Mesothelial cell of epicardium (in vitro differentiated cells): ENCODE data around the gene PTPN14. TPM values are rescaled to one million over a fixed set of nuclear protein-coding genes. Genes with fewer than 3 reads are reported as not detected.

Experiments
- DNase-seq, 2 experiments: peaks; one replicate each; pipeline ENCODE4 v3.0.0; 2021; ENCODE audit warnings: low spot score in 2 of 2; ENCODE audit not compliant: unreplicated experiment in 2 of 2
- H3K27ac Mint-ChIP-seq: 2 replicates; pipeline ENCODE4 v1.8.0; 2021; ENCODE audit warnings: mixed read lengths
- H3K27me3 Mint-ChIP-seq: 2 replicates; pipeline ENCODE4 v1.8.0; 2021; ENCODE audit warnings: low read depth, mixed read lengths
- H3K36me3 Mint-ChIP-seq: 2 replicates; pipeline ENCODE4 v1.8.0; 2021; ENCODE audit warnings: mixed read lengths
- H3K4me1 Mint-ChIP-seq: 2 replicates; pipeline ENCODE4 v1.8.0; 2021; ENCODE audit warnings: mixed read lengths
- H3K4me3 Mint-ChIP-seq: 2 replicates; pipeline ENCODE4 v1.8.0; 2021; ENCODE audit warnings: mild to moderate bottlenecking, moderate library complexity, mixed read lengths
- H3K9me3 Mint-ChIP-seq: 2 replicates; pipeline ENCODE4 v1.8.0; 2021; ENCODE audit warnings: mixed read lengths
- CTCF ChIP-seq: fragments of 200-600 bp; sonication (generic); IDR thresholded peaks from one replicate; pipeline ENCODE4 v1.5.0; 2021; ENCODE audit warnings: antibody characterized with exemption; ENCODE audit not compliant: unreplicated experiment
- total RNA-seq: library from RNA; stranded (reverse); gene quantifications from 3 replicates; pipeline ENCODE4 v1.2.1, GENCODE V29; 2021

The PTPN14 gene
- total RNA-seq, 1 donor from 2014 or later = 75.8 TPM

GRCh38 chr1:214417545-214418210 lies 133.7 kb downstream of the PTPN14 start:
- peaks cover 58% of the 10 kb centered on the region for H3K4me1 Mint-ChIP-seq
- no peaks in the 10 kb centered on the region for H3K36me3 Mint-ChIP-seq
- DNase-seq = no peak
- H3K27me3 Mint-ChIP-seq = no peaks in the 10 kb centered on the region
- no peak overlapping the region for H3K27ac Mint-ChIP-seq
- H3K4me3 Mint-ChIP-seq = no peak overlapping the region
- no peaks in the 10 kb centered on the region for H3K9me3 Mint-ChIP-seq
- TF ChIP-seq CTCF = no peak

GRCh38 chr1:214416858-214417257 lies 134.5 kb downstream of the PTPN14 start:
- Mint-ChIP-seq H3K9me3 (no peaks in the 10 kb centered on the region), H3K4me3 (no peak overlapping the region), H3K27me3 (no peaks in the 10 kb centered on the region), H3K27ac (no peak overlapping the region), H3K36me3 (no peaks in the 10 kb centered on the region), H3K4me1 (peaks cover 55% of the 10 kb centered on the region)
- DNase-seq = no peak
- TF ChIP-seq CTCF = no peak

- peaks cover 51% of the 10 kb centered on the region for H3K4me1 Mint-ChIP-seq
These were observed 135.0 kb downstream of the PTPN14 start for GRCh38 chr1:214416417-214416816.

DNA sequence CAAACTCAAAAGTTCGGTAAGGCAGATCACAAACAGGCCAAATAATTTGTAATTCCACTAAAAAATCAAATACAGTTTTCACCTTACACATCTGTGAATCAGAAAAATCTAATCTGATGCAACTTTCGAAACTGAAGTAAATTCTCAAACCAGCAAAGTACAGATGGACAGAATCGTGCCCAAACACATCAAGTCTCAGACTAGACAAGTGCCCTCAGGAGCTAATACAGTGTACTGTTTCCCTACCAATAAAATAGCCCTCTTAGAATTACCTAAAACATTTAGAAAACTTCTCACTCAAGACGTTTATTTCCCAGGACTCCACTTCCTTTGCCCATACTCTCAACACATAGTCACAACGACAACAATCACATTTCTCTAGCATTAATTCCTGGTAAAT lies 136.3 kb downstream of the PTPN14 start:
- Mint-ChIP-seq H3K4me1 (peaks cover 42% of the 10 kb centered on the region), H3K27me3 (no peaks in the 10 kb centered on the region), H3K9me3 (peaks cover 6% of the 10 kb centered on the region), H3K27ac (peak overlapping the region; percentile 19), H3K4me3 (no peak overlapping the region), H3K36me3 (peaks cover 9% of the 10 kb centered on the region)
- no peak for TF ChIP-seq CTCF
- DNase-seq = no peak

More at GRCh38 chr1:214416417-214416816, 135.0 kb downstream of the PTPN14 start:
- Mint-ChIP-seq H3K27ac (no peak overlapping the region), H3K36me3 (no peaks in the 10 kb centered on the region), H3K9me3 (no peaks in the 10 kb centered on the region), H3K27me3 (no peaks in the 10 kb centered on the region), H3K4me3 (no peak overlapping the region)
- no peak for DNase-seq
- no peak for TF ChIP-seq CTCF

DNA sequence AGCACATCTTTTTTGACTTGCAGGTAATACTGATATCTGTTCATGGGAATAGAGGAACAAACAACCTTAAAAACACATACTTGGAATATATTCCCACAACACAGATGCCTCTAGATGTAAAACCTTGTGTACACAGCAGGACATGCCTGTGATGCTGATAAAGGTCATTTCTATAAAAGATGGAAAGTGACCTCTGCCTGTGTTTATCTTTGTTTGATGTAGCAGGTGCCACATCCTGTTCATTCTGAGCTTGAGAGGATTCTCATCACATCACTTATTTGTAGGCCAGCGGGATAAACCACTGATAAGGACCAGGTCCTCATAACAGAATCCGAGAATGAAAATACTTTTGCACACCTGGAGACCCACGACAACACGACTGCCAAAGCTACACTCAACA lies 136.7 kb downstream of the PTPN14 start:
- no peaks in the 10 kb centered on the region for H3K27me3 Mint-ChIP-seq
- DNase-seq = no peak
- H3K4me1 Mint-ChIP-seq = peaks cover 38% of the 10 kb centered on the region
- H3K4me3 Mint-ChIP-seq = no peak overlapping the region
- TF ChIP-seq CTCF = no peak
- H3K9me3 Mint-ChIP-seq = peaks cover 6% of the 10 kb centered on the region
- H3K27ac Mint-ChIP-seq = peak overlapping the region; percentile 19
- H3K36me3 Mint-ChIP-seq = peaks cover 9% of the 10 kb centered on the region
